HG03060 (cell line): ENCODE results near the gene WFDC9.
"Not testable (repeated sequence)": the region's sequence is repeated elsewhere in the genome, so short reads cannot be mapped to it uniquely, and the experiment has no call there.

Source experiments
- ATAC-seq: cut with Tn5 transposase; IDR thresholded peaks from one replicate; pipeline ENCODE4 v1.9.1; 2021; ENCODE audit warnings: low read depth, moderate number of reproducible peaks; ENCODE audit not compliant: unreplicated experiment

The WFDC9 gene

DNA sequence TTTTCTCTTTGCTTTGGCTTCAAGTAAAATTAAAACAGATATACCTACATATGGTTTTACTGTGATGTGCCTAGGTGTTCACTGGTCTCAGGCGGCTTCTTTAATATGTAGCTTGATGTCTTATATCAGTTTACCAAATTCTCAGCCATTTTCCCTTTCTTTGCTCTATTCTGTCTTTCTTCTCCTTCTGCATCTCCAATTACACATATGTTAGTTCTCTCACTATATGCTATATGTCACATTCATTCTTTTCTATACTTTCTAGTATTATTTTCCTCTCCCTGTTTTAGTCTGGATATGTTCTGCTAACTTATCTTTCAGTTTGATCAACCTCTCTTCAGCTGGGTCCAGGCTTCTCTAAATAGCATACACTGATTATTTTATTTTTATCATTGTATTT, 37.6 kb downstream of the WFDC9 start:
- no peak for ATAC-seq

DNA sequence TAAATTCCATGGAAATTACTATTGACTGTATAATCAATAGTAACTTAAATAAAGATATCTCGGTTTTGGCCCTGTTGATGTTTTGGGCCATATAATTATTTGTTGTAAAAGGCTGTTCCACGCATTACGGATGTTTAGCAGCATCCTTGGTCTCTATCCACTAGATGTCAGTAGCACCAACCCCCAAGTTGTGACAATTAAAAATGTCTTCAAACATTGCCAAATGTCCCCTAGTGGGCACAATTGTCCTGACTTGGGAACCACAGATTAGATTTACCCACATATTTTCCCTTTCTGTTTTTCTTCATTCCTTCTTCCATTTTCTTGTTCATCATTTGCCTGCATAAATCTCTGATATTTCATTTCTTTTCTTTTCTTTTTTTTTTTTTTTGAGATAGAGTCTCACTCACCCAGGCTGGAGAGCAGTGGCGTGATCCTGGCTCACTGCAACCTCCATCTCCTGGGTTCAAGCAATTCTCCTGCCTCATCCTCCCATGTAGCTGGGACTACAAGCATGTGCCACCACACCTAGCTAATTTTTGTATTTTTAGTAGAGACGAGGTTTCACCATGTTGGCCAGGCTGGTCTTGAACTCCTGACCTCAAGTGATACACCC, 38.4 kb downstream of the WFDC9 start:
- ATAC-seq: no peak

DNA sequence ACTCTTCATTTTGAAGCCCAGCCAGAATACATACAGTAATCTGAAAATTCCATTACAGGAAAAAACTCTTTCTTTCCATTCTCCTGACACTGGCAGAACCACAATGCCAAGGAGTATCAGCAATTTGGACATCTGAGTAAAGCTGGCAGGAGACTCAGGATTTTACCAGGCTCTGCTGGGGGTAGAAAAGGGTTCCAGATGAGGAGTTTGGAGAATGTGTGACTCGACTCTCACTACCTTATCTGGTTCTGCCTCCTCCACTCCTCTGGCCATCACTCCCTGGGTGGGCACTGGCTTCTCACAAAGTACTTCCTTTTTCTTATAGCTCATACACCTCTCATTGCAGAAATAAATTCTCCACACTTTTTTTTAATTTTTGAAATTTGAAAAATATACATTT, 41.4 kb downstream of the WFDC9 start:
- ATAC-seq: no peak

DNA sequence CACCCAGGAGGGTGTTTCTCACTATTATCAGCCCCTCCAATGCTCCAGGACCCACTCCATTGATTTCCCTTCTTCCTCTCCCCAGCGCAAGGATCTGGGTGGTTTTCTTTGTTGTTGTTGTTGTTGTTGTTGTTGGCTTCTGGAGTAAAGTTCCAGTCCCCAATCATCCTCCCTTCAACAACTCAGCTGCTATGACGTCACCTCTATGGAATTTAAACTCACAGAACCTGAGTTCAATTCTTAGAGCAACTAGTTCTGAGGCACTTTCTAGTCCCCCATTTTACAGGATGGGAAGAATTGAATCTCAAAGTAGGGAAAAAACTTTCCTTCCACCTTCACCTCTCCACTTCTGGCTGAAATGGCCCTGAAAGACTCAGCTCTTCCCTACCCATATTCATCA, 42.3 kb downstream of the WFDC9 start:
- ATAC-seq: no peak

DNA sequence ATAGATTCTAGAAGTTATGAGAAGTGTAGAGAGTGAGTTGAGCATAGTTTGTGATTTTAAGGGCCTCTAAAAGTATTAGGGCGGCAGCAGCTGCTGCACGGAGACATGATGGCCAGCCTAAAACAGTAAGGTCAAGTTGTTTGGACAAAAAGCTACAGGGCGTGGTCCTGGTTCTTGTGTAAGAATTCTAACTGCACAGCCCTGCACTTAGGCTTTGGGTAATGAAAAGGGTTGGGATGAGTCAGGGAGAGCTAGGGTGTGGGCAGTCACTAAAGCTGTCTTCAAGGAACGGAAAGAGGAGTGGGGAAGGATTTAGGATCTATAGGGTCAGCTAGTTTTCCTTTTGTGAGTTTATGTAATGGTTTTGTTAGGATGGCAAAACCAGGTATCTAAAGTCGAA, 45.1 kb downstream of the WFDC9 start:
- ATAC-seq: not testable (repeated sequence)

DNA sequence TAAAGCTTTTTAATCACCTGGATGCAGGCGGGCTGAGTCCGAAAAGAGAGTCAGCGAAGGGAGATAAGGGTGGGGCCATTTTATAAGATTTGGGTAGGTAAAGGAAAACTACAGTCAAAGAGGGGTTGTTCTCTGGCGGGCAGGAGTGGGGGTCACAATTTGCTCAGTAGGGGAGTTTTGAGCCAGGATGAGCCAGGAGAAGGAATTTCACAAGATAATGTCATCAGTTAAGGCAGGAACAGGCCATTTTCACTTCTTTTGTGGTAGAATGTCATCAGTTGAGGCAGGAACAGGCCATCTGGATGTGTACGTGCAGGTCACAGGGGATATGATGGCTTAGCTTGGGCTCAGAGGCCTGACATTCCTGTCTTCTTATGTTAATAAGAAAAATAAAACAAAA, 46.8 kb downstream of the WFDC9 start:
- ATAC-seq: not testable (repeated sequence)

DNA sequence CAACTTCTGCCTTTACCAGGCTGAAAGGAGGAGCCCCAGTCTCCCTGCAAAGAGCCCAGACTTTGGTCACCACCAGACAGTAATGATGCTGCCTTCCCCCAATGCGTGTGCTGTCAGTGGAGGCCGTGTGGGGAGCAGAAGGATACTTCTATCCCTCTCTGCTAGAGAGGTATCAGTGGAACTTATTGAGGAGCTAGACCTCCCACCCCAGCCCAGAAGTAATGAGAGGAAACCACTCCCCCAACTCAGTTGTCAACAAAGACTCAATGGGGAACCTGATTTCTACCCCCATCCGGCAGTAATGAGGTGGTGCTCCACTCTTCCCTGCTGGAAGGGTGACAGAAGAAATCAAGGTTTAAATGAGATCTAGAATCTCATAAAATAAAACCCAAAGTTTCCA, 47.6 kb downstream of the WFDC9 start:
- no peak for ATAC-seq

DNA sequence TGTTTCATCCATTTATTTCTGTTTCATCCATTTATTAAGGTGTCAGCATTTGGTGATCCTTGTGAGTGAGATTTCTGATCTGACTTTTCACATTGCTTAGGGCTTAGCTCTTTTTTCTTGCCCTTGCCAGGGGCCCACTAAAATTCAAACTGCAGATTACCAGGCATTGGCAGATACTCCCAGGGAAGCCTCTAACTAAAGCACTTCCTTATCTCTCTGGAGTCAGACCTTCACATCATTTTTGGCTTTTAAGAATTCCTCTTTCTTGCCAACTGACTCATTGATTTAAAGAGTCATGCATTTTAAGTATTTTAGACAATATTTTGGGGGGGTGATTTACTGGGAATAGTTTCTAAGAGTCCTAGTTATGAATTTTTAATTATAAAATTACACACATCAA, 49.4 kb downstream of the WFDC9 start:
- no peak for ATAC-seq

DNA sequence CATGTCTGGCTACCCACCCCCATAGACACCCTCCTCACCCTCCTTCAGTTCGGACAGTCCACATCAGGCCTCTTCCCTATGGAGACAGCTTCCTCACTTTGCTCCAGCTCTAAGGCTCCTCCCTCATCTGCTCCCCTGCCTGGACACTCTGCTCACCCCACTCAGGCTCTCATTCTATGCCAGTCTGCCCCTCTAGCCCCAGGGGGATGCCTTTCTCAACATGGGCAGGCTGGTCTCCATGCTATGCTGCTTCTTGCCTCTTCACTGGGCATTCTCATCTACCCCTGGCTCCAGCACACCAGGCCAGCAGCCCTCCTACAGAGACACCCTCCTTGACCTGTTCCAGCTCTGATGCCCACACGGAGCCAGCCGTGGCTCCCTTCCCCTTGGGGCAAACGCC, 51.9 kb downstream of the WFDC9 start, which contains the start of gene WFDC8:
TSS of gene WFDC8 (minus strand) at position 101 of the 400 bp plus-strand sequence. CDS start at position 64, 37 bp downstream.
- ATAC-seq: no peak

DNA sequence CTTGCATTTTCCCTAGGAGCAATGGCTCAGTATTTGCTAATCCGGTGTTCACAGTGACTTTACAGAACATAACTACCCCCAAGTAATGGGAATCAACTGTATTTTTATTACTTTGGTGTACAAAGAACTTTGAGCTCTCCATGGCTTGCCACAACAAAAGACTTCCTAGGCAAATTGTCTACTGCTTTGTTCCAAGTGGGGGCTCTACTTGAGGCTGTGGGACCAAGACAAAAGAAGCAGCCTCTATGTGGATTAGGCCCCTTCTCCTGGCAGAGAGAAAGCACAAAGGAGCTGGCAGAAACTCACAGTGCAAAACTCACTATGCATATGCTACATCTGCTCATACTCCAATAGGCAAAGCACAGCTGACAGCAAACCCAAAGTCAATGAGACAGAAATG, 52.9 kb downstream of the WFDC9 start:
- ATAC-seq: no peak

DNA sequence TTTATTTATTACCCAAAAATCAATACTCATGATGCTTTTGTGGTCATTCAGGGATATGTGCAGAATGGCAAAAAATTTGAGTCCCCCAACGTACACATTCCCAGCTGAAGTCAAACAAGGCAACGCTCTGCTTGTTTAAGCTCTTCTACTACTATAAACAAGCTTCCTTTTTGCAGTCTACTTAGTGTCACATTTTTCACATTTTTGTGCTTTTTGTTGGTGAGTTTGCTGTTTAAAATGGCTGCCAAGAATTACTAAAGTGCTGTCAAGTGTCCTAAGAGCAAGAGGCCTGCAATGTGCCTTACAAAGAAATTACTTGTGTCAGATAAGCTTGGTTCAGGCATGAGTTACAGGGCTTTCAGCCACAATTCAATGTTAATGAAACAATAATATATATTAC, 54.1 kb downstream of the WFDC9 start:
- ATAC-seq: no peak

DNA sequence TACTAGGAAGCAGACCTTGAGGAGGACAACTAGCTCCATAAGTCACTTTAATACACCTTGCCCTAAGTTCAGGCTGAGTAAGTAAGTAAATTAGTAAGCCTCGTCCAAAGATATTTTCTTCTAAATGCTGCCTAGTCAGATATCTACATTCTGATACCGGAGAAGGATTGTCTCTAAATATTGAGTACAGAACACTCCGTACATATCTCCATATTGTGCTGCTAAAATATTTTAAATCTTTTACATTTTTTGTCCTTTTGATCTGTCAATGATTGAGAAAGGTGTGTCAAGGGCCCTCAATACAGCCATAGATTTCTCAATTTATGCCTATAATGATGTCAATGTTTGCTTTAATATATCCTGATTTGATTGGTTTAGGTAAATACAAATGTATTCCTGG, 55.2 kb downstream of the WFDC9 start:
- no peak for ATAC-seq

DNA sequence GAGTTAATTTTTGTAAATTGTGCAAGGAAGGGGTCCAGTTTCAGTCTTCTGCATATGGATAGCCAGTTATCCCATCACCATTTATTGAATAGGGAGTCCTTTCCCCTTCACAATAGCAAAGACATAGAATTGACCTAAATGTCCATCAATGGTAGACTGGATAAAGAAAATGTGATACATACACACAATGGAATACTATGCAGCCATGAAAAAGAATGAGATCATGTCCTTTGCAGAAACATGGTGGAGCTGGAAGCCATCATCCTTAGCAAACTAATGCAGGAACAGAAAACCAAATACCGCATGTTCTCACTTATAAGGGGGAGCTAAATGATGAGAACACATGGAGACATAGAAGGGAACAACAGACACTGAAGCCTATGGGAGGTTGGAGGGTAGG, 61.4 kb downstream of the WFDC9 start:
- not testable (repeated sequence) for ATAC-seq

DNA sequence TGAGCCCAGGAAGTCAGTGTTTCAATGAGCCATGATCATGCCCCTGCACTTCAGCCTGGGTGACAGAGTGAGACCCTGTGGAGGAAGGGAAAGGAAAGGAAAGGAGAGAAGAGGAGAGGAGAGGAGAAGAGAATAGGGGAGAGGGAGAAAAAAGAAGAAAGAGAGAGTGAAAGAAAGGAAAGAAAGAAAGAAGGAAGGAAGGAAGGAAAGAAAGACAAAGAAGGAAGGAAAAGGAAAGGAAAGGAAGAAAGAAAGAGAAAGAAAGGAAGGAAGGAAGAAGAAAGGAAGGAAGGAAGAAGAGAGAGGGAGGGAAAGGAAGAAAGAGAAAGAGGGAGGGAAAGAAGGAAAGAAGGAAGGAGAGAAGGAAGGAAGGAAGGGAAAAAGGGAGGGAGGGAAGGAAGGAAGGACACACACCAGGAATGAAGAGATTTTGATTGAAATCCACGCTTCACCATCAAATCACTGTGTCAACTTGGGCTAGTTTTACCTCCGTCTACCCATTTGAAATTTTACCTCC, 66.3 kb downstream of the WFDC9 start:
- ATAC-seq: no peak
